GM13977 (cell line): Measurements from ENCODE around the gene CRB2.

Experiments
- DNase-seq: peaks from one replicate; pipeline ENCODE4 v3.0.0; 2012; ENCODE audit warnings: low spot score
- CTCF ChIP-seq: IDR thresholded peaks from 2 replicates; pipeline ENCODE4 v1.5.1; 2012; ENCODE audit warnings: mild to moderate bottlenecking, control low read depth; ENCODE audit not compliant: insufficient read depth; ENCODE audit errors: extremely low read depth, missing control alignments
- in situ Hi-C: fragments of 300-500 bp; cut with MboI; formaldehyde crosslinking; loops from one replicate; pipeline ENCODE4 v1.12.0; 2022; ENCODE audit warnings: low sequenced_read_pairs, low pct_unique_long_range_greater_than_20kb, mixed read lengths, inconsistent platforms; ENCODE audit not compliant: unreplicated experiment

Gene CRB2

DNA sequence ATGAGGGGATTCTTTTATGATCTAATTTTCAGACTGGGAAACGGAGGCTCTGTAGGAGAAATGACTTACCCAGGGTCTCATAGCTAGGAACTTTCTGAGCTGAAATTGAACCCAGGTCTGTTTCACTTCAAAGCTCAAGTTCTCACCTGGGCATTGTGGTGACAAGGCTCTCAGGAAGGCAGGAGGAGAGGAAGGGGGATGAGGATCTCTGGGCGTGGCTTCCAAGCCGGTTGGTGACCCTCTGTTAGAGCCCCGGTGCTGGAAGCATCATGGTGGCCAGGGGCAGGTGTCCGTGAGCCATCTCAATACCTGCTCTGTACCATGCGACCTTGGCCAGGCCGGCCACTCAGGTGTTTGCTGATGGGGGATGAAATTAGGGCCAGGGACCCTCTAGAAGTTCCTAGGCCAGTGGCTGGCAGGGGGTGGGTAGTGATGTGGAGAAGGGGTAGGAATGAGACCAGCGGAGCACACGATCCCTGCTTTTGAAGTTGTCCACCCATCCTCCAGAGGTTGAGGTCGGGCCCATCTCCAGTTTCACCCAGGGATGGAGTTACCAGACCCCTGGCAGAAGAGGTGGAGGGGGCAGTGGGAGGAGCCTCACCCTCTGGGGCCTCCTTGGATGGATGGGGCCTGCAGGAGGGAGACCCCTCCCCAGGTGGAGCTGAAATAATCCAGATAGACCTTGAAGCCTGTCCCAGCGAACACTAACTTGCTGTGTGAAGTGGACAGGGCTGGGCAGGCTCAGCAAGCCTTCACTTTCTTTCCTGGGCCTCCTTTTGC is 5.9 kb downstream of the CRB2 start:
- DNase-seq: no peak
- in situ Hi-C loops: loop anchor here (25.0 kb wide), 1 partner anchor 900 kb away; no protein-coding TSS in a partner anchor
- no peak for TF ChIP-seq CTCF

DNA sequence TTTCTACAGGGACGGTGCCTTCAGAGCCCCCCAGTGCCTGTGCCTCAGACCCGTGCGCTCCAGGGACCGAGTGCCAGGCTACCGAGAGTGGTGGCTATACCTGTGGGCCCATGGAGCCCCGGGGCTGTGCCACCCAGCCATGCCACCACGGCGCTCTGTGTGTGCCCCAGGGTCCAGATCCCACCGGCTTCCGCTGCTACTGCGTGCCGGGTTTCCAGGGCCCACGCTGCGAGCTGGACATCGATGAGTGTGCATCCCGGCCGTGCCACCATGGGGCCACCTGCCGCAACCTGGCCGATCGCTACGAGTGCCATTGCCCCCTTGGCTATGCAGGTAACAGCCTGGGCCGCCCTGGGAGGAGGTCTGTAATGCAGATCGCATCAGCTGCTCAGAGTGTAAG is 6.9 kb downstream of the CRB2 start:
- no peak for TF ChIP-seq CTCF
- DNase-seq: no peak
- in situ Hi-C loops: loop anchor here (25.0 kb wide), 1 partner anchor 901 kb away; no protein-coding TSS in a partner anchor

GRCh38 chr9:123364241-123364824 is 8.3 kb downstream of the CRB2 start:
- in situ Hi-C loops: loop anchor here (25.0 kb wide), 1 partner anchor 902 kb away; no protein-coding TSS in a partner anchor
- no peak for DNase-seq
- TF ChIP-seq CTCF: no peak

- in situ Hi-C loops: loop anchor here (25.0 kb wide), 1 partner anchor 903 kb away; no protein-coding TSS in a partner anchor
- TF ChIP-seq CTCF: peak; percentile 17
- DNase-seq: no peak
Observed at GRCh38 chr9:123365287-123365880, 9.4 kb downstream of the CRB2 start.

DNA sequence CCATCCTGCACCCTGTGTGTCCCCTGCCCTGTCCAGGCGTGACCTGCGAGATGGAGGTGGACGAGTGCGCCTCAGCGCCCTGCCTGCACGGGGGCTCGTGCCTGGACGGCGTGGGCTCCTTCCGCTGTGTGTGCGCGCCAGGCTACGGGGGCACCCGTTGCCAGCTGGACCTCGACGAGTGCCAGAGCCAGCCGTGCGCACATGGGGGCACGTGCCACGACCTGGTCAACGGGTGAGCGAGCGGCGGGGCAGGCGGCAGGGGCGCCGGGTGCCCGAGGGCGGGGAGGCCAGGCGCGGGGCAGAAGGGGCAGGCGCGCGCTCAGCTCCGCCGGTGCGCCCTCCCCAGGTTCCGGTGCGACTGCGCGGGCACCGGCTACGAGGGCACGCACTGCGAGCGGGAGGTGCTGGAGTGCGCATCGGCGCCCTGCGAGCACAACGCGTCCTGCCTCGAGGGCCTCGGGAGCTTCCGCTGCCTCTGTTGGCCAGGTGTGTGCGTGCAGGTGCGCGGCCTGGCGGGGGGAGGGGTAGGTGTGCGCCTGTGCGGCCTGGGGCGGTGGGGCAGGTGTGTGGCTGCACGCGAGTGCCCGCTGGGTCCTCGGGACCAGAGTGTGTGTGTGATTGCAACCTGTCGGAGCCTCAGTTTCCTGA is 10.0 kb downstream of the CRB2 start:
- in situ Hi-C loops: loop anchor here (25.0 kb wide), 1 partner anchor 904 kb away; no protein-coding TSS in a partner anchor
- DNase-seq: no peak
- TF ChIP-seq CTCF: no peak

GRCh38 chr9:123368023-123368422 is 12.0 kb downstream of the CRB2 start:
- DNase-seq: no peak
- TF ChIP-seq CTCF: no peak
- in situ Hi-C loops: loop anchor here (25.0 kb wide), 1 partner anchor 906 kb away; no protein-coding TSS in a partner anchor
